Smooth muscle cell of the brain vasculature (primary cell): ENCODE data around the gene CDH23.

ENCODE experiments used
- DNase-seq: peaks from one replicate; pipeline ENCODE4 v3.0.0-alpha.2; 2012; ENCODE audit warnings: low read depth, low spot score

Gene CDH23

GRCh38 chr10:71638822-71639719 lies 242.4 kb downstream of the CDH23 start:
- no peak for DNase-seq

GRCh38 chr10:71640607-71641006 lies 243.9 kb downstream of the CDH23 start:
- DNase-seq = no peak

- no peak for DNase-seq
These were observed 244.7 kb downstream of the CDH23 start for GRCh38 chr10:71641449-71641848.

- no peak for DNase-seq
These were observed 245.3 kb downstream of the CDH23 start for GRCh38 chr10:71641986-71642385.

GRCh38 chr10:71643904-71644303 lies 247.2 kb downstream of the CDH23 start:
- no peak for DNase-seq

GRCh38 chr10:71644307-71645180 lies 247.8 kb downstream of the CDH23 start:
- DNase-seq = no peak

- no peak for DNase-seq
These were observed 248.5 kb downstream of the CDH23 start for GRCh38 chr10:71645185-71645584.

- no peak for DNase-seq
These were observed 249.3 kb downstream of the CDH23 start for GRCh38 chr10:71646037-71646436.

GRCh38 chr10:71646592-71647292 lies 250.0 kb downstream of the CDH23 start:
- no peak for DNase-seq

GRCh38 chr10:71647526-71648253 lies 251.0 kb downstream of the CDH23 start:
- no peak for DNase-seq

GRCh38 chr10:71648254-71648932 lies 251.7 kb downstream of the CDH23 start:
- DNase-seq = no peak

- DNase-seq = no peak
These were observed 252.2 kb downstream of the CDH23 start for GRCh38 chr10:71648933-71649320.

GRCh38 chr10:71649631-71650030 lies 252.9 kb downstream of the CDH23 start:
- DNase-seq = no peak

- DNase-seq = no peak
These were observed 253.7 kb downstream of the CDH23 start for GRCh38 chr10:71650397-71650796.

- no peak for DNase-seq
These were observed 254.7 kb downstream of the CDH23 start for GRCh38 chr10:71651428-71651827.

GRCh38 chr10:71651928-71652327 lies 255.2 kb downstream of the CDH23 start:
- no peak for DNase-seq

GRCh38 chr10:71653044-71653443 lies 256.3 kb downstream of the CDH23 start:
- DNase-seq = no peak

GRCh38 chr10:71656220-71656619 lies 259.5 kb downstream of the CDH23 start:
- no peak for DNase-seq

GRCh38 chr10:71657604-71658466 lies 261.1 kb downstream of the CDH23 start:
- no peak for DNase-seq

GRCh38 chr10:71658467-71658745 lies 261.7 kb downstream of the CDH23 start:
- DNase-seq = no peak
